HL-60 (cell line): ENCODE data around the gene LRSAM1.

Experiments
- GABPA ChIP-seq: IDR thresholded peaks from 2 replicates; pipeline ENCODE4 v1.6.1; 2012; ENCODE audit warnings: low read depth
- POLR2AphosphoS5 ChIP-seq: IDR thresholded peaks from 2 replicates; pipeline ENCODE4 v1.6.1; 2012; ENCODE audit warnings: low read depth
- SPI1 ChIP-seq: IDR thresholded peaks from 2 replicates; pipeline ENCODE4 v1.6.1; 2012; ENCODE audit warnings: low read depth, mild to moderate bottlenecking, borderline replicate concordance
- TF ChIP-seq, protein P1 (sequence below): IDR thresholded peaks from one replicate; pipeline ENCODE4 v1.5.1; 2011; ENCODE audit warnings: low read length, control low read depth, inconsistent platforms; ENCODE audit not compliant: insufficient read depth
- TF ChIP-seq, protein P2 (sequence below): IDR thresholded peaks from 2 replicates; pipeline ENCODE4 v1.6.1; 2012; ENCODE audit warnings: low read depth; ENCODE audit not compliant: insufficient replicate concordance

DNA sequence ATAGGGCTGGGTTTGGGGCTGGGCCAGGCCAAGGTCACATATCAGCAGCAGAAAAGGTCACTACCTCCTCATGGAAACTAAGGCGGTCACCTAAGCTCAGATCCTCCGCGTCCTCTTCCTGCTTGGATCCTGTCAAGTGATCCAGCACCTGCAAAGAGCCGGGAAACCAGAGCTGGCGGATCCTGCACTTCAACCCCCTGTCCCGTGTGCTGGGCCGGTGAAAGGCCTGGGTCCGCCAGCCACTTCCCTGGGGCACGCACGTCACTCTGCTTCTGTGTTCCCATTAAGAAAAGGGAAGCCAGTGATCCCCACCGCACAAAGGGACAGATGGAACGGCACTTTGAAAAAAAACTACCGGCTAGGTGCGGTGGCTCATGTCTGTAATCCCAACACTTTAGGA, 99.4 kb downstream of the LRSAM1 start:
- TF ChIP-seq, protein P1, sequence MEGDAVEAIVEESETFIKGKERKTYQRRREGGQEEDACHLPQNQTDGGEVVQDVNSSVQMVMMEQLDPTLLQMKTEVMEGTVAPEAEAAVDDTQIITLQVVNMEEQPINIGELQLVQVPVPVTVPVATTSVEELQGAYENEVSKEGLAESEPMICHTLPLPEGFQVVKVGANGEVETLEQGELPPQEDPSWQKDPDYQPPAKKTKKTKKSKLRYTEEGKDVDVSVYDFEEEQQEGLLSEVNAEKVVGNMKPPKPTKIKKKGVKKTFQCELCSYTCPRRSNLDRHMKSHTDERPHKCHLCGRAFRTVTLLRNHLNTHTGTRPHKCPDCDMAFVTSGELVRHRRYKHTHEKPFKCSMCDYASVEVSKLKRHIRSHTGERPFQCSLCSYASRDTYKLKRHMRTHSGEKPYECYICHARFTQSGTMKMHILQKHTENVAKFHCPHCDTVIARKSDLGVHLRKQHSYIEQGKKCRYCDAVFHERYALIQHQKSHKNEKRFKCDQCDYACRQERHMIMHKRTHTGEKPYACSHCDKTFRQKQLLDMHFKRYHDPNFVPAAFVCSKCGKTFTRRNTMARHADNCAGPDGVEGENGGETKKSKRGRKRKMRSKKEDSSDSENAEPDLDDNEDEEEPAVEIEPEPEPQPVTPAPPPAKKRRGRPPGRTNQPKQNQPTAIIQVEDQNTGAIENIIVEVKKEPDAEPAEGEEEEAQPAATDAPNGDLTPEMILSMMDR, result no peak
- TF ChIP-seq POLR2AphosphoS5, result no peak
- no peak for TF ChIP-seq GABPA
- peak; percentile 72; the same call in 1 of the 2 replicates for TF ChIP-seq SPI1
- TF ChIP-seq, protein P2, sequence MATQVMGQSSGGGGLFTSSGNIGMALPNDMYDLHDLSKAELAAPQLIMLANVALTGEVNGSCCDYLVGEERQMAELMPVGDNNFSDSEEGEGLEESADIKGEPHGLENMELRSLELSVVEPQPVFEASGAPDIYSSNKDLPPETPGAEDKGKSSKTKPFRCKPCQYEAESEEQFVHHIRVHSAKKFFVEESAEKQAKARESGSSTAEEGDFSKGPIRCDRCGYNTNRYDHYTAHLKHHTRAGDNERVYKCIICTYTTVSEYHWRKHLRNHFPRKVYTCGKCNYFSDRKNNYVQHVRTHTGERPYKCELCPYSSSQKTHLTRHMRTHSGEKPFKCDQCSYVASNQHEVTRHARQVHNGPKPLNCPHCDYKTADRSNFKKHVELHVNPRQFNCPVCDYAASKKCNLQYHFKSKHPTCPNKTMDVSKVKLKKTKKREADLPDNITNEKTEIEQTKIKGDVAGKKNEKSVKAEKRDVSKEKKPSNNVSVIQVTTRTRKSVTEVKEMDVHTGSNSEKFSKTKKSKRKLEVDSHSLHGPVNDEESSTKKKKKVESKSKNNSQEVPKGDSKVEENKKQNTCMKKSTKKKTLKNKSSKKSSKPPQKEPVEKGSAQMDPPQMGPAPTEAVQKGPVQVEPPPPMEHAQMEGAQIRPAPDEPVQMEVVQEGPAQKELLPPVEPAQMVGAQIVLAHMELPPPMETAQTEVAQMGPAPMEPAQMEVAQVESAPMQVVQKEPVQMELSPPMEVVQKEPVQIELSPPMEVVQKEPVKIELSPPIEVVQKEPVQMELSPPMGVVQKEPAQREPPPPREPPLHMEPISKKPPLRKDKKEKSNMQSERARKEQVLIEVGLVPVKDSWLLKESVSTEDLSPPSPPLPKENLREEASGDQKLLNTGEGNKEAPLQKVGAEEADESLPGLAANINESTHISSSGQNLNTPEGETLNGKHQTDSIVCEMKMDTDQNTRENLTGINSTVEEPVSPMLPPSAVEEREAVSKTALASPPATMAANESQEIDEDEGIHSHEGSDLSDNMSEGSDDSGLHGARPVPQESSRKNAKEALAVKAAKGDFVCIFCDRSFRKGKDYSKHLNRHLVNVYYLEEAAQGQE, result no peak
